ENCODE results near the gene FAM222A. TPM values are rescaled to one million over a fixed set of nuclear protein-coding genes. Genes with fewer than 3 reads are reported as not detected.

FAM222A gene
- polyA plus RNA-seq, 3 donors, result 0.09 TPM; not detected in 2

- WGBS (ENCODE audit: insufficient coverage), result 74% methylated on average over 3 of the region's 7 CpGs
- intact Hi-C loops (cut with micrococcal nuclease), result no loop called here
Measured at GRCh38 chr12:109703684-109704083, 9.9 kb upstream of the FAM222A start.

GRCh38 chr12:109704371-109705098 lies 9.1 kb upstream of the FAM222A start:
- no peak overlapping the region for H3K27ac ChIP-seq (ENCODE audit: low read depth in 1 of 2, low read length in 2 of 2)
- 100% methylated on average over 1 of the region's 4 CpGs for WGBS (ENCODE audit: insufficient coverage)
- no peaks in the 10 kb centered on the region for H3K9me3 Mint-ChIP-seq
- no peak overlapping the region for H3K9ac ChIP-seq (ENCODE audit: insufficient read depth, low read length, poor library complexity, severe bottlenecking)
- H4K20me1 ChIP-seq (ENCODE audit: insufficient read depth, low read length), result no peaks in the 10 kb centered on the region
- no peaks in the 10 kb centered on the region for H3K9me3 ChIP-seq (replicated peaks in 1 of 2; ENCODE audit: control insufficient read depth in 1 of 2, insufficient read depth in 1 of 2, low read length in 2 of 2)
- H3K27me3 ChIP-seq (ENCODE audit: control insufficient read depth in 2 of 2, insufficient read depth in 2 of 2, low read length in 2 of 2), result no peaks in the 10 kb centered on the region
- no peak overlapping the region for H3K4me3 Mint-ChIP-seq
- H2AFZ ChIP-seq (ENCODE audit: insufficient read depth, low read depth, low read length, poor library complexity, severe bottlenecking), result no peak overlapping the region
- H3K36me3 ChIP-seq (replicated peaks in 1 of 2; ENCODE audit: control insufficient read depth in 1 of 2, insufficient read depth in 2 of 2, low read length in 2 of 2), result no peaks in the 10 kb centered on the region
- TF ChIP-seq CTCF (IDR thresholded peaks at IDR 0.05), result no peak
- no peaks in the 10 kb centered on the region for H3K36me3 Mint-ChIP-seq
- H3K4me1 Mint-ChIP-seq, result no peaks in the 10 kb centered on the region
- H3K27me3 Mint-ChIP-seq (ENCODE audit: low read depth in 3 of 3), result peaks cover 8 to 17% (median 11%) of the 10 kb centered on the region in 3 donors
- H3K4me3 ChIP-seq (replicated peaks in 1 of 3; ENCODE audit: low read depth in 2 of 3, low read length in 3 of 3), result no peak overlapping the region
- no peaks in the 10 kb centered on the region for H3K4me1 ChIP-seq (ENCODE audit: control insufficient read depth in 1 of 2, insufficient read depth in 2 of 2, low read length in 2 of 2)
- no peak overlapping the region for H3K4me2 ChIP-seq (replicated peaks; ENCODE audit: extremely low read depth, low read length, poor library complexity, severe bottlenecking)
- intact Hi-C loops (cut with micrococcal nuclease), result no loop called here
- no peaks in the 10 kb centered on the region for H3K79me2 ChIP-seq (ENCODE audit: insufficient read depth, low read length)
- H3K27ac Mint-ChIP-seq, result no peak overlapping the region
- no peak for DNase-seq

More at GRCh38 chr12:109703684-109704083, 9.9 kb upstream of the FAM222A start:
- H4K20me1 ChIP-seq (ENCODE audit: insufficient read depth, low read length), result no peaks in the 10 kb centered on the region
- Mint-ChIP-seq H3K27me3 (ENCODE audit: low read depth in 3 of 3) (peaks cover 6 to 17% (median 7%) of the 10 kb centered on the region in 3 donors), H3K27ac (no peak overlapping the region), H3K4me1 (no peaks in the 10 kb centered on the region), H3K36me3 (no peaks in the 10 kb centered on the region), H3K9me3 (no peaks in the 10 kb centered on the region), H3K4me3 (no peak overlapping the region)
- no peak overlapping the region for H3K9ac ChIP-seq (ENCODE audit: insufficient read depth, low read length, poor library complexity, severe bottlenecking)
- no peak overlapping the region for H3K27ac ChIP-seq (ENCODE audit: low read depth in 1 of 2, low read length in 2 of 2)
- no peak for DNase-seq
- H3K4me1 ChIP-seq (ENCODE audit: control insufficient read depth in 1 of 2, insufficient read depth in 2 of 2, low read length in 2 of 2), result no peaks in the 10 kb centered on the region
- no peaks in the 10 kb centered on the region for H3K36me3 ChIP-seq (replicated peaks in 1 of 2; ENCODE audit: control insufficient read depth in 1 of 2, insufficient read depth in 2 of 2, low read length in 2 of 2)
- H2AFZ ChIP-seq (ENCODE audit: insufficient read depth, low read depth, low read length, poor library complexity, severe bottlenecking), result no peak overlapping the region
- H3K27me3 ChIP-seq (ENCODE audit: control insufficient read depth in 2 of 2, insufficient read depth in 2 of 2, low read length in 2 of 2), result no peaks in the 10 kb centered on the region
- H3K4me2 ChIP-seq (replicated peaks; ENCODE audit: extremely low read depth, low read length, poor library complexity, severe bottlenecking), result no peak overlapping the region
- TF ChIP-seq CTCF (IDR thresholded peaks at IDR 0.05), result no peak
- no peaks in the 10 kb centered on the region for H3K79me2 ChIP-seq (ENCODE audit: insufficient read depth, low read length)
- H3K4me3 ChIP-seq (replicated peaks in 1 of 3; ENCODE audit: low read depth in 2 of 3, low read length in 3 of 3), result no peak overlapping the region
- no peaks in the 10 kb centered on the region for H3K9me3 ChIP-seq (replicated peaks in 1 of 2; ENCODE audit: control insufficient read depth in 1 of 2, insufficient read depth in 1 of 2, low read length in 2 of 2)
